HL-60 (cell line): ENCODE measurements around the gene LAMA4.

ENCODE experiments used
- DNase-seq, 2 experiments: peaks; one replicate each; pipeline ENCODE4 v3.0.0-alpha.2; 2010 to 2020; ENCODE audit warnings: low read depth in 1 of 2, low spot score in 1 of 2
- H3K27ac ChIP-seq: fragments of 250-450 bp; sonication (Bioruptor Pico); replicated peaks from 2 replicates; pipeline ENCODE4 v1.5.1; 2020; ENCODE audit warnings: mild to moderate bottlenecking, moderate library complexity
- H3K27me3 ChIP-seq: fragments of 250-450 bp; sonication (Bioruptor Pico); 2 replicates; pipeline ENCODE4 v1.5.1; 2021; ENCODE audit warnings: mild to moderate bottlenecking, moderate library complexity; ENCODE audit not compliant: insufficient read depth, poor library complexity, severe bottlenecking
- H3K4me3 ChIP-seq: replicated peaks from 2 replicates; pipeline ENCODE4 v1.5.1; 2011; ENCODE audit warnings: mild to moderate bottlenecking, control low read depth, low read length; ENCODE audit not compliant: insufficient read depth
- GABPA ChIP-seq: IDR thresholded peaks from 2 replicates; pipeline ENCODE4 v1.6.1; 2012; ENCODE audit warnings: low read depth
- POLR2AphosphoS5 ChIP-seq: IDR thresholded peaks from 2 replicates; pipeline ENCODE4 v1.6.1; 2012; ENCODE audit warnings: low read depth
- SPI1 ChIP-seq: IDR thresholded peaks from 2 replicates; pipeline ENCODE4 v1.6.1; 2012; ENCODE audit warnings: low read depth, mild to moderate bottlenecking, borderline replicate concordance
- TF ChIP-seq, protein P1 (sequence below): IDR thresholded peaks from one replicate; pipeline ENCODE4 v1.5.1; 2011; ENCODE audit warnings: low read length, control low read depth, inconsistent platforms; ENCODE audit not compliant: insufficient read depth
- TF ChIP-seq, protein P2 (sequence below): IDR thresholded peaks from 2 replicates; pipeline ENCODE4 v1.6.1; 2012; ENCODE audit warnings: low read depth; ENCODE audit not compliant: insufficient replicate concordance

Gene LAMA4

DNA sequence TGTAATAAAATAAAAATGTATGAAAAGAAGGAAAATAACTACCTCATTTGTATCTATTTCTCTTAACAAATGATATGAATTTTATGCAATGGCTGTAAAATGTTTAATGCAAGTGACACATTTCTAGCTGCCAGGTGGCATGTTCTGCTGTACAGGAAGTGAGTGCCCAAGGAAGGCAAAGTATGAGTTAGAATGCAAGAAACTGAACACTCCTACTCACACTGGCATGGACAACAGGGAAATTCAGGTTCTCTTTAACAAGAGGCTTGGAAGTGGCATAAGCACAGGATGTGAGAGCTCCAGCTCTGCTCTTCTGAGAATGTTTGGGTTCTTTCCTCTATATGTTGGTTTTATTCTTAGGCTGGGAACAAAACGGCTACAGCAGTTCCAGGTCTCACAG lies 20.4 kb upstream of the LAMA4 start:
- H3K27me3 ChIP-seq: no peaks in the 10 kb centered on the region
- TF ChIP-seq GABPA (no peak), SPI1 (no peak)
- DNase-seq: no peak

DNA sequence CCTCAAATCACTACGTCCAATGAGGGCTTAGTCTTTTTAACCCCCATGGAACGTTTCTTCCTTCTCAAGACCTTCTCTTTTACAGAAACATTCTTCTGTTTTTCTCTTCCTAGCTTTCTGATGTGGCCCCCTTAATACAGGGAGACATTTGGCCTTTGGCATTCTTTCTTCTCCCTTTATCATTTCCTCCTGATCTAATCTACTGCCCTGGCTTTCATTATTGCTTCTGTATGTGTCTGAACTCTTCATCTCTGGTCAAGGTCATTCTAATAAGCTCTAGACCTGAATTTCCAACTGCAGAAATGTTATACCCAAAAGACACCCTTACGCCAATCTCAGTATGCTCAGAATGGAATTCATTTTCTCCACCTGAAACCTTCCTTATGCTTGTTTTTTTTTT lies 18.4 kb upstream of the LAMA4 start:
- Histone ChIP-seq H3K4me3 (no peak overlapping the region), H3K27me3 (no peaks in the 10 kb centered on the region), H3K27ac (no peak overlapping the region)
- TF ChIP-seq, protein P1, sequence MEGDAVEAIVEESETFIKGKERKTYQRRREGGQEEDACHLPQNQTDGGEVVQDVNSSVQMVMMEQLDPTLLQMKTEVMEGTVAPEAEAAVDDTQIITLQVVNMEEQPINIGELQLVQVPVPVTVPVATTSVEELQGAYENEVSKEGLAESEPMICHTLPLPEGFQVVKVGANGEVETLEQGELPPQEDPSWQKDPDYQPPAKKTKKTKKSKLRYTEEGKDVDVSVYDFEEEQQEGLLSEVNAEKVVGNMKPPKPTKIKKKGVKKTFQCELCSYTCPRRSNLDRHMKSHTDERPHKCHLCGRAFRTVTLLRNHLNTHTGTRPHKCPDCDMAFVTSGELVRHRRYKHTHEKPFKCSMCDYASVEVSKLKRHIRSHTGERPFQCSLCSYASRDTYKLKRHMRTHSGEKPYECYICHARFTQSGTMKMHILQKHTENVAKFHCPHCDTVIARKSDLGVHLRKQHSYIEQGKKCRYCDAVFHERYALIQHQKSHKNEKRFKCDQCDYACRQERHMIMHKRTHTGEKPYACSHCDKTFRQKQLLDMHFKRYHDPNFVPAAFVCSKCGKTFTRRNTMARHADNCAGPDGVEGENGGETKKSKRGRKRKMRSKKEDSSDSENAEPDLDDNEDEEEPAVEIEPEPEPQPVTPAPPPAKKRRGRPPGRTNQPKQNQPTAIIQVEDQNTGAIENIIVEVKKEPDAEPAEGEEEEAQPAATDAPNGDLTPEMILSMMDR: no peak
- TF ChIP-seq GABPA: no peak
- TF ChIP-seq SPI1: no peak
- TF ChIP-seq, protein P2, sequence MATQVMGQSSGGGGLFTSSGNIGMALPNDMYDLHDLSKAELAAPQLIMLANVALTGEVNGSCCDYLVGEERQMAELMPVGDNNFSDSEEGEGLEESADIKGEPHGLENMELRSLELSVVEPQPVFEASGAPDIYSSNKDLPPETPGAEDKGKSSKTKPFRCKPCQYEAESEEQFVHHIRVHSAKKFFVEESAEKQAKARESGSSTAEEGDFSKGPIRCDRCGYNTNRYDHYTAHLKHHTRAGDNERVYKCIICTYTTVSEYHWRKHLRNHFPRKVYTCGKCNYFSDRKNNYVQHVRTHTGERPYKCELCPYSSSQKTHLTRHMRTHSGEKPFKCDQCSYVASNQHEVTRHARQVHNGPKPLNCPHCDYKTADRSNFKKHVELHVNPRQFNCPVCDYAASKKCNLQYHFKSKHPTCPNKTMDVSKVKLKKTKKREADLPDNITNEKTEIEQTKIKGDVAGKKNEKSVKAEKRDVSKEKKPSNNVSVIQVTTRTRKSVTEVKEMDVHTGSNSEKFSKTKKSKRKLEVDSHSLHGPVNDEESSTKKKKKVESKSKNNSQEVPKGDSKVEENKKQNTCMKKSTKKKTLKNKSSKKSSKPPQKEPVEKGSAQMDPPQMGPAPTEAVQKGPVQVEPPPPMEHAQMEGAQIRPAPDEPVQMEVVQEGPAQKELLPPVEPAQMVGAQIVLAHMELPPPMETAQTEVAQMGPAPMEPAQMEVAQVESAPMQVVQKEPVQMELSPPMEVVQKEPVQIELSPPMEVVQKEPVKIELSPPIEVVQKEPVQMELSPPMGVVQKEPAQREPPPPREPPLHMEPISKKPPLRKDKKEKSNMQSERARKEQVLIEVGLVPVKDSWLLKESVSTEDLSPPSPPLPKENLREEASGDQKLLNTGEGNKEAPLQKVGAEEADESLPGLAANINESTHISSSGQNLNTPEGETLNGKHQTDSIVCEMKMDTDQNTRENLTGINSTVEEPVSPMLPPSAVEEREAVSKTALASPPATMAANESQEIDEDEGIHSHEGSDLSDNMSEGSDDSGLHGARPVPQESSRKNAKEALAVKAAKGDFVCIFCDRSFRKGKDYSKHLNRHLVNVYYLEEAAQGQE: no peak
- no peak for TF ChIP-seq POLR2AphosphoS5
- DNase-seq: no peak

More for the DNA sequence above, 20.4 kb upstream of the LAMA4 start:
- Histone ChIP-seq H3K4me3 (no peak overlapping the region), H3K27ac (no peak overlapping the region)

DNA sequence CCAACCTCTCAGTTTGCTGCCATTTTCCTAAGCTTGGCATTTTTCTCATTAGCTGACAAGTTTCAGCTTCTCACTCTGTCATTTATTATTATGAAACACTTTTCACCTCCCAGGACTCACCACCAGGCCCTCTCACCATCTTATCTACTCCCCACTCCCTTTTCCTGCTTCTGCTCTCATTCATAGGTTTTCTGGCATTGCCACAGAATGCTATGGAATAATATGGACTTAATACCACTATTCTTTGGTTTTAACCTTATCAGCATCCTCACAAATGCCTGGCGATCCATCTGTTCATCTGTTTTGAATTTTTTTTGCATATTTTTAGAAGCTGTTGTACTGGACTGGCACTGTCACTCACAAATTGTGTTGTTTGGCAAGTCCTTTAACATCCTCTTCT lies 16.4 kb upstream of the LAMA4 start:
- Histone ChIP-seq H3K27ac (no peak overlapping the region), H3K27me3 (no peaks in the 10 kb centered on the region), H3K4me3 (no peak overlapping the region)
- TF ChIP-seq, protein P1: no peak
- TF ChIP-seq POLR2AphosphoS5 (no peak), GABPA (no peak), SPI1 (no peak)
- TF ChIP-seq, protein P2: no peak
- no peak for DNase-seq

DNA sequence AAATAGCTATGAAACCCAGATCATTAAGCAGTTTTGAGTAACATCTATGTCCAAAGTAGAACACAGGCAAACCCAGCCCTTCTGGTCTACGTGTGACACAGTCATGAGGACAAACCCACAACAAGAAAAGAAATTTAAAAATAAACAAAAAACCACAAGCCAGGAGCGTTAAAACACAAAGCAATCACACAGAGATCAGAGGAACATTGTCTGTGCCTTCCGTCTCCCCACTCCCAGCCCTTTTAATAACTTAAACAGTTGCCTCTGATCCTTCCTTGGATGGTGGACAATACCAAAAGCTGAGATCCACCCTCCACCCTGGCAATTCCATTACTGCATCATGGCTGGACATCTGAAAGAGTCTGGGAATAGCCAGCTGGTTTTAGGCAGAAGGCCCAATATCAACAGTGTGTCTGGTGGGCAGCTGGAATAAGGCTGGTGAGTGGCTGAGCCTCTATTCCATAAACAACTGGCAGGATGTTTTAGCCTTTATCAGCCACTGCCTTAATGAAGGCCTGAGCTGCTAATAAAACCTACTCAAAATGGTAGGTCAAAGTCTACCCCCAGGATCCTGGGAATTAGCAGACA lies 15.7 kb upstream of the LAMA4 start:
- TF ChIP-seq GABPA (no peak), POLR2AphosphoS5 (no peak), SPI1 (no peak)
- TF ChIP-seq, protein P2: no peak
- TF ChIP-seq, protein P1: no peak

More for the DNA sequence above, 15.7 kb upstream of the LAMA4 start:
- no peak overlapping the region for H3K27ac ChIP-seq
- H3K4me3 ChIP-seq: no peak overlapping the region
- no peak for DNase-seq
- H3K27me3 ChIP-seq: no peaks in the 10 kb centered on the region
